Cardiac muscle cell (in vitro differentiated cells and primary cell): ENCODE measurements around the gene DIDO1. TPM values are rescaled to one million over a fixed set of nuclear protein-coding genes. Genes with fewer than 3 reads are reported as not detected.
"Not testable (repeated sequence)": the region's sequence is repeated elsewhere in the genome, so short reads cannot be mapped to it uniquely, and the experiment has no call there.

Experiments
- DNase-seq, 2 donors: peaks; one replicate each; pipeline versions ENCODE4 v3.0.0 to v3.0.0-alpha.2; 2010 to 2017; ENCODE audit warnings: low read depth in 1 of 2, low spot score in 1 of 2
- H3K27ac ChIP-seq: fragments of 200-600 bp; sonication (generic); 2 replicates; pipeline ENCODE4 v1.5.1; 2016
- H3K27me3 ChIP-seq: fragments of 200-600 bp; sonication (generic); 2 replicates; pipeline ENCODE4 v1.6.0; 2016; ENCODE audit warnings: control low read depth
- H3K36me3 ChIP-seq: fragments of 200-600 bp; sonication (generic); 2 replicates; pipeline ENCODE4 v1.5.1; 2016; ENCODE audit warnings: control low read depth
- H3K4me1 ChIP-seq: fragments of 200-600 bp; sonication (generic); 2 replicates; pipeline ENCODE4 v1.8.1; 2017; ENCODE audit warnings: low read depth, mild to moderate bottlenecking, mixed run types
- H3K4me3 ChIP-seq: fragments of 200-600 bp; sonication (generic); 2 replicates; pipeline ENCODE4 v1.5.1; 2016; ENCODE audit warnings: mild to moderate bottlenecking
- H3K9me3 ChIP-seq: fragments of 200-600 bp; sonication (generic); 2 replicates; pipeline ENCODE4 v1.5.1; 2017; ENCODE audit warnings: low read depth, mild to moderate bottlenecking, control low read depth
- polyA plus RNA-seq: library from polyadenylated mRNA; unstranded; fragments of >200 nt; fragmentation: Nextera tagmentation; extraction: Ambion mirVana; gene quantifications from 2 replicates; pipeline ENCODE4 v1.2.1, GENCODE V29; 2016
- total RNA-seq: library from RNA; depleted of rRNA; stranded (reverse); fragments of >200 nt; gene quantifications from 2 replicates; pipeline ENCODE4 v1.2.3, GENCODE V29; 2016
- TF ChIP-seq, protein P1 (sequence below): IDR thresholded peaks from 2 replicates; pipeline ENCODE4 v1.5.1; 2012; ENCODE audit warnings: low read depth, mild to moderate bottlenecking, low read length

Gene DIDO1
- total and polyA plus RNA-seq, 2 experiments from 2014 or later, result 28.3 to 69.2 TPM

DNA sequence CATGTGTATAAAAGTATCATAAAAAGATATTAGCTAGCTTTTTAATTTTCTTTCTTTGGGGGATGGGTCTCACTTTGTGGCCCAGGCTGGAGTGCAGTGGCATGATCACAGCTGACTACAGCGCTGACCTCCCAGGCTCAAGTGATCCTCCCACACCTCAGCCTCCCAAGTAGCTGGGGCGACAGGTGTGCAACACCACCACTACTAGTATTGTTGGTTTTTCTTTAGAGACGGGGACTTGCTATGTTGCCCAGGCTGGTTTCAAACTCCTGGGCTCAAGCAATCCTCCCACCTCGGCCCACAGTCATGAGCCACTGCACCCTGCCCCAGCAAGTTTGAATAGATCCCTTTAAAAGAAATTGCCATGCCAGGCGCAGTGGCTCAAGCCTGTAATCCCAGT, 71.2 kb downstream of the DIDO1 start:
- TF ChIP-seq, protein P1, sequence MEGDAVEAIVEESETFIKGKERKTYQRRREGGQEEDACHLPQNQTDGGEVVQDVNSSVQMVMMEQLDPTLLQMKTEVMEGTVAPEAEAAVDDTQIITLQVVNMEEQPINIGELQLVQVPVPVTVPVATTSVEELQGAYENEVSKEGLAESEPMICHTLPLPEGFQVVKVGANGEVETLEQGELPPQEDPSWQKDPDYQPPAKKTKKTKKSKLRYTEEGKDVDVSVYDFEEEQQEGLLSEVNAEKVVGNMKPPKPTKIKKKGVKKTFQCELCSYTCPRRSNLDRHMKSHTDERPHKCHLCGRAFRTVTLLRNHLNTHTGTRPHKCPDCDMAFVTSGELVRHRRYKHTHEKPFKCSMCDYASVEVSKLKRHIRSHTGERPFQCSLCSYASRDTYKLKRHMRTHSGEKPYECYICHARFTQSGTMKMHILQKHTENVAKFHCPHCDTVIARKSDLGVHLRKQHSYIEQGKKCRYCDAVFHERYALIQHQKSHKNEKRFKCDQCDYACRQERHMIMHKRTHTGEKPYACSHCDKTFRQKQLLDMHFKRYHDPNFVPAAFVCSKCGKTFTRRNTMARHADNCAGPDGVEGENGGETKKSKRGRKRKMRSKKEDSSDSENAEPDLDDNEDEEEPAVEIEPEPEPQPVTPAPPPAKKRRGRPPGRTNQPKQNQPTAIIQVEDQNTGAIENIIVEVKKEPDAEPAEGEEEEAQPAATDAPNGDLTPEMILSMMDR, result no peak
- Histone ChIP-seq H3K36me3 (peaks cover 6% of the 10 kb centered on the region), H3K9me3 (no peaks in the 10 kb centered on the region), H3K4me1 (no peaks in the 10 kb centered on the region), H3K27me3 (no peaks in the 10 kb centered on the region), H3K27ac (no peak overlapping the region), H3K4me3 (no peak overlapping the region)
- no peak for DNase-seq

DNA sequence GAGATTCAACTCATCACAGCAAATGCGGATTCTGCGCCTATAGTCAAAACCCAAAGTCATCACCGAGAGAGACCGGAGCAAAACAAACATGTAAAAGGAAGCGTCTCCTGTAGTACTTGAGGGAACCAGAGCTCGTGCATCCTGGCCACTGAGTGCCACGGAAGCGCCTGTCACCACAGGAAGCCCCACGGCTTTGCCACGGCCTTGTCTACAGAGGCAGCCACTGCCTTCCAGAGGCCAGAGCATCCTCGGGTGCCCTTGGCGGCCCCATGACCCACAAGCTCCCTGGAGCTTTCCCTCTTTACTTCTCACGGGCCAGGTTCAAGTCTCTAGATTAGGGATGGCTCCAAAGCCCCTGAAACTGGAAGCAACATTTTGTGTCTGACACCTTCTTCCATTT, 72.2 kb downstream of the DIDO1 start:
- Histone ChIP-seq H3K27me3 (no peaks in the 10 kb centered on the region), H3K9me3 (no peaks in the 10 kb centered on the region), H3K36me3 (peaks cover 6% of the 10 kb centered on the region), H3K4me3 (no peak overlapping the region), H3K4me1 (no peaks in the 10 kb centered on the region), H3K27ac (no peak overlapping the region)
- DNase-seq, result no peak
- TF ChIP-seq, protein P1, result no peak

DNA sequence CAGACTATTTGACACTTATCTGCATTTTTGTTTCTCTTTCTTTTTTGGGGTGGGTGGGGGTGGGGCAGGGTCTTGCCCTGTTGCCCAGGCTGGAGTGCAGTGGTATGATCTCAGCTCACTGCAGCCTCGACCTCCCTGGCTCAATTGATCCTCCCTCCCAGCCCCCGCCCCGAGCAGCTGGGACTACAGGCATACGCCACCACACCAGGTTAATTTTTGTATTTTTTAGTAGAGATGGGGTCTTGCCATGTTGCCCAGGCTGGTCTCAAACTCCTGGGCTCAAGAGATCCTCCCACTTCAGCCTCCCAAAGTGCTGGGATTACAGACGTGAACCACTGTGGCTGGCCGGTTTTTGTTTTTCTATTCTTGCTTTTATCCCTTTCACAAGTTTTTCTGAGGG, 73.0 kb downstream of the DIDO1 start:
- not testable (repeated sequence) for DNase-seq

DNA sequence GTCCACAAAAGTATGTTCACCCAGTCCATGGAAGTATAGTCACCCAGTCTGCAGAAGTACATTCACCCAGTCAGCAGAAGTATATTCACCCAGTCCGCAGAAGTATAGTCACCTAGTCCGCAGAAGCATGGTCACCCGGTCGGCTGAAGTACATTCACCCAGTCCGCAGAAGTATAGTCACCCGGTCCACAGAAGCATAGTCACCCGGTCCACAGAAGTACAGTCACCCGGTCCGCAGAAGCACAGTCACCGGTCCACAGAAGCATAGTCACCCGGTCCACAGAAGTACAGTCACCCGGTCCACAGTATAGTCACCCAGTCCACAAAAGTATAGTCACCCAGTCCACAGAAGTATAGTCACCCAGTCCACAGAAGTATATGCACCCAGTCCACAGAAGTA, 73.5 kb downstream of the DIDO1 start:
- Histone ChIP-seq H3K27ac (no peak overlapping the region), H3K4me3 (no peak overlapping the region), H3K4me1 (no peaks in the 10 kb centered on the region), H3K9me3 (no peaks in the 10 kb centered on the region), H3K36me3 (peaks cover 6% of the 10 kb centered on the region), H3K27me3 (no peaks in the 10 kb centered on the region)
- TF ChIP-seq, protein P1, result no peak
- no peak for DNase-seq

More for the DNA sequence above, 73.0 kb downstream of the DIDO1 start:
- H3K27me3 ChIP-seq, H3K27ac ChIP-seq, H3K9me3 ChIP-seq, H3K4me3 ChIP-seq, H3K36me3 ChIP-seq, H3K4me1 ChIP-seq: not testable (repeated sequence)

DNA sequence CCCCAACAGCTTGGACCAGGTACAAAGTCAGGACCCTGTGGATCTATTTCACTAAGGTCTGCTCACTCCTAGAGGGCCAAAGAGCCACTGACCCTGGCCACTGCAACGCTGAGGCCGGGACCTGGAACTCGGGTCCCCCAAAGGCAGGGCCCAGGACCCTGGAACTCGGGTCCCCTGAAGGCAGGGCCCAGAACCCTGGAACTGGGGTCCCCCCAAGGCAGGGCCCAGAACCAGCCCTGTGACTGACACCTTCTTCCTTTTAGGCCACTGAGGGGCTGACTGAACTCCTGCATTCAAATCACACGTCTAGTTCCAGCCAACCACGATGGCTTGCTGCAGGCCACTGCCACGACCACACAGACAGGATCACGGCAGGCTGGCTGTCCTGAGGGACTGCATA, 74.1 kb downstream of the DIDO1 start:
- no peaks in the 10 kb centered on the region for H3K9me3 ChIP-seq
- H3K36me3 ChIP-seq, result peaks cover 6% of the 10 kb centered on the region
- no peaks in the 10 kb centered on the region for H3K4me1 ChIP-seq
- H3K27ac ChIP-seq, result no peak overlapping the region
- no peak for DNase-seq
- H3K4me3 ChIP-seq, result no peak overlapping the region
- TF ChIP-seq, protein P1, result no peak
- no peaks in the 10 kb centered on the region for H3K27me3 ChIP-seq

DNA sequence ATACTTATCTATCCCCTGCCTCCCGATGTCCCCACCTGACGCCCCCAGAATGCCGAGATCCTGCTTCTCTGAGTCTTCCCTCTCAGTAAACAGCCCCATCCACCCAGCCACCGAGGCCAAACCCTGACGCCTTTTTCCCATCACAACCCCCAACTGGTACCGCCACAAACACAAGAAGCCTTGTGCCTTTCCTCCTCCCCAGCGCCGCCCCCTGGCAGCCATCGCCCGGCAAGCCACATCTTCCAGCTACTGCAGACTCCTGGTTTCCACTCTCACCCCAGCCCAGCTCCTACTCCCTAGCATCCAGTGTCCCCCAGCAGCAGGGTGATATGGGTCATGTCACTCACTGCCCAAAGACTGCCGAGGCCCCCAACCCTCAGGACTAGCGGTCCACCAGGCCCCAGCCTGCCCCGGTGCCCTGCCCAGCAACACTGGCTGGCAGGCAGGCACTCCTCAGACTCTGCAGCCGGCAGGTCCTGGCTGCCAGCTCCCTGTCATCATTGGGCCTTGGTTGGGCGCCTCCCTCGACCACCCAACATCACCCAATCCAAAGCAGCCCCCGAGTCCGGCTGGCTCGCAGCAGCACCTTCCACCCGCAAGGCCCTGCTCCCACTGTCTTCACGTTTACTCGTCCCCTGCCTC, 75.9 kb downstream of the DIDO1 start:
- Histone ChIP-seq H3K4me1 (no peaks in the 10 kb centered on the region), H3K27ac (no peak overlapping the region), H3K27me3 (no peaks in the 10 kb centered on the region), H3K9me3 (no peaks in the 10 kb centered on the region), H3K4me3 (no peak overlapping the region), H3K36me3 (peaks cover 7% of the 10 kb centered on the region)
- DNase-seq, result no peak
- TF ChIP-seq, protein P1, result no peak
